ENCODE measurements around the gene COG1.

The COG1 gene

DNA sequence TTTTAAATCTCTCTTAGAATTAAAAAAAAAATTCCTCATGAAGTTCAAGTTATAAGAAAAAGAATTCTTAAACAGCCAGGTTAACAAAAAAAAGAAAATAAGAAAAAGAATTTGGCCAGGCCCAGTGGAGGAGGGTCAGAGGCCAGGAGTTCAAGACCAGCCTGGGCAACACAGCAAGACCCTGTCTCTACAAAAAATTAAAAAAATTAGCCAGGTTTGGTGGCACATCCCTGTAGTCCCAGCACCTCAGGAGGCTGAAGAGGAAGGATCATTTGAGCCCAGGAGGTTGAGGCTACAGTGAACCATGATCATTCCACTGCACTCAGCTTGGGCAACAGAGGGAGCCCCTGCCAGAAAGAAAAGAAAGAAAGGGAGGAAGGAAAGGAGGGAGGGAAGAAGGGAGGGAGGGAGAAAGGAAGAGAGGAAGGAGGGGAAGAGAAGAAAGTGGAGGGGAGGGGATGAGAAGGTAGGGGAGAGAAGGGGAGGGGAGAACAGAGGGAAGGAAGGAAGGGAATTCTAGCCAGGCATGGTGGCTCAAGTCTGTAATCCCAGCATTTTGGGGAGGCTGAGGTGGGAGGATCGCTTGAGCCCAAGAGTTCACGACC is 30.9 kb downstream of the COG1 start:
- no peak overlapping the region for H3K9ac ChIP-seq (ENCODE audit: low read depth, low read length)
- no peak for TF ChIP-seq EZH2 (IDR thresholded peaks at IDR 0.05; ENCODE audit: borderline replicate concordance, low read depth, low read length, severe bottlenecking)
- TF ChIP-seq, protein P1, sequence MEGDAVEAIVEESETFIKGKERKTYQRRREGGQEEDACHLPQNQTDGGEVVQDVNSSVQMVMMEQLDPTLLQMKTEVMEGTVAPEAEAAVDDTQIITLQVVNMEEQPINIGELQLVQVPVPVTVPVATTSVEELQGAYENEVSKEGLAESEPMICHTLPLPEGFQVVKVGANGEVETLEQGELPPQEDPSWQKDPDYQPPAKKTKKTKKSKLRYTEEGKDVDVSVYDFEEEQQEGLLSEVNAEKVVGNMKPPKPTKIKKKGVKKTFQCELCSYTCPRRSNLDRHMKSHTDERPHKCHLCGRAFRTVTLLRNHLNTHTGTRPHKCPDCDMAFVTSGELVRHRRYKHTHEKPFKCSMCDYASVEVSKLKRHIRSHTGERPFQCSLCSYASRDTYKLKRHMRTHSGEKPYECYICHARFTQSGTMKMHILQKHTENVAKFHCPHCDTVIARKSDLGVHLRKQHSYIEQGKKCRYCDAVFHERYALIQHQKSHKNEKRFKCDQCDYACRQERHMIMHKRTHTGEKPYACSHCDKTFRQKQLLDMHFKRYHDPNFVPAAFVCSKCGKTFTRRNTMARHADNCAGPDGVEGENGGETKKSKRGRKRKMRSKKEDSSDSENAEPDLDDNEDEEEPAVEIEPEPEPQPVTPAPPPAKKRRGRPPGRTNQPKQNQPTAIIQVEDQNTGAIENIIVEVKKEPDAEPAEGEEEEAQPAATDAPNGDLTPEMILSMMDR (IDR thresholded peaks at IDR 0.05; ENCODE audit: borderline replicate concordance, extremely low read depth, low read length, poor library complexity, severe bottlenecking): no peak
- ATAC-seq (ENCODE audit: insufficient read depth, low read depth) (no peak), DNase-seq (no peak)
- H3K79me2 ChIP-seq (ENCODE audit: insufficient read depth, low read length): peaks cover 72% of the 10 kb centered on the region
- no peaks in the 10 kb centered on the region for H3K27me3 ChIP-seq (ENCODE audit: insufficient read depth, low read length, poor library complexity)
- H3K9me3 ChIP-seq (ENCODE audit: insufficient read depth, low read length, severe bottlenecking): no peaks in the 10 kb centered on the region
- H3K4me2 ChIP-seq (ENCODE audit: insufficient read depth, low read length): no peak overlapping the region
- no peak overlapping the region for H3K4me3 ChIP-seq (ENCODE audit: low read depth in 1 of 2, low read length in 2 of 2)
- peaks cover 30% of the 10 kb centered on the region; the same call in 1 of the 2 replicates for H4K20me1 ChIP-seq (ENCODE audit: insufficient read depth, low read length)
- H3K27ac ChIP-seq (ENCODE audit: low read length): no peak overlapping the region
- no peak overlapping the region for H2AFZ ChIP-seq (ENCODE audit: low read depth, low read length)
- H3K4me1 ChIP-seq (ENCODE audit: insufficient read depth, low read length): peaks cover 2% of the 10 kb centered on the region; the same call in 1 of the 2 replicates
- H3K36me3 ChIP-seq (ENCODE audit: insufficient read depth, low read length): peaks cover 24% of the 10 kb centered on the region

DNA sequence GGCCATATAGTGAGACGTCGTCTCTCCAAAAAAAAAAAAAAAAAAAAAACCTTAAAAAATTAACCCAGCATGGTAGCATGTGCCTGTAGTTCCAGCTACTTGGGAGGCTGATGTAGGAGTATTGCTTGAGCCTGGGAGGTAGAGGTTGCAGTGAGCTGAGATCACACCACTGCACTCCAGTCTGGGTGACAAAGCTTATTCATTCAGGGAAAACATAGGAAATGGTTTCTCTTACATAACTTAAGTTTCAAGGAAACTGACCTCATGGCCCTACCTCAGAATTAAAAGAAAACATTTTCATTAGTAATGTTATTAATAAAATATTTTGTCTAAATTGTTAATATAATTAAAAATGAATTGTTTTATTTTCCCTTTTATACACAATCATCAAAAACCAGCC is 31.4 kb downstream of the COG1 start:
- Histone ChIP-seq H3K36me3 (ENCODE audit: insufficient read depth, low read length) (peaks cover 24% of the 10 kb centered on the region), H3K4me3 (ENCODE audit: low read depth in 1 of 2, low read length in 2 of 2) (no peak overlapping the region), H3K4me1 (ENCODE audit: insufficient read depth, low read length) (peaks cover 7% of the 10 kb centered on the region; the same call in 1 of the 2 replicates), H3K9me3 (ENCODE audit: insufficient read depth, low read length, severe bottlenecking) (no peaks in the 10 kb centered on the region), H3K27me3 (ENCODE audit: insufficient read depth, low read length, poor library complexity) (no peaks in the 10 kb centered on the region), H2AFZ (ENCODE audit: low read depth, low read length) (no peak overlapping the region), H3K79me2 (ENCODE audit: insufficient read depth, low read length) (peaks cover 78% of the 10 kb centered on the region), H3K4me2 (ENCODE audit: insufficient read depth, low read length) (no peak overlapping the region), H3K27ac (ENCODE audit: low read length) (no peak overlapping the region), H4K20me1 (ENCODE audit: insufficient read depth, low read length) (peaks cover 36% of the 10 kb centered on the region; the same call in 1 of the 2 replicates), H3K9ac (ENCODE audit: low read depth, low read length) (no peak overlapping the region)
- ATAC-seq (ENCODE audit: insufficient read depth, low read depth) (no peak), DNase-seq (no peak)
- TF ChIP-seq, protein P1 (IDR thresholded peaks at IDR 0.05; ENCODE audit: borderline replicate concordance, extremely low read depth, low read length, poor library complexity, severe bottlenecking): no peak
- TF ChIP-seq EZH2 (IDR thresholded peaks at IDR 0.05; ENCODE audit: borderline replicate concordance, low read depth, low read length, severe bottlenecking): no peak

DNA sequence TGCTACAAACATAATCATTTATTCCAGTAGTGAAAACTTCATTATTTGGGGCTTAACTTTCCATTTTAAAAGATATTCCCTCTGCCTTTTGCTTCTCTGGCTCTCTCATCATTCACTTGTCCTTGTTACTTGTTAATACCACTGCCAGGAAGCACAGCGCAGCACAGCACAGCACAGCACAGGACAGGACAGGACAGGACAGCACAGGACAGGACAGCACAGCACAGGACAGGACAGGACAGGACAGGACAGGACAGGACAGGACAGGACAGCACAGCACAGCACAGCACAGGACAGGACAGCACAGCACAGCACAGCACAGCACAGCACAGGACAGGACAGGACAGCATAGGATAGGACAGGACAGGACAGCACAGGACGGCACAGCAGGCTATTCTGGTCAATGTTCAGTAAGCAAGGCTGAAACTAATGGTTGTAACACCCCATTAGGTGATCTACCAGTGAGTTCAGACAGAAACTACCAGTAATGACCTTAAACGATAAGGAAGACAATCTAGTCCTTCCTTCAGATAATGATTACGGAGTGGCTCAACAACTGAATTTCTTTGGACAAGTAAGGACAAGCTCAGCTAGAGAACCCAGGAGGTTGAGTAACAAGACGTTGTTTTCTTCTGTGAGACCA is 31.9 kb downstream of the COG1 start:
- Histone ChIP-seq H3K79me2 (ENCODE audit: insufficient read depth, low read length) (peaks cover 80% of the 10 kb centered on the region), H3K4me2 (ENCODE audit: insufficient read depth, low read length) (no peak overlapping the region), H3K36me3 (ENCODE audit: insufficient read depth, low read length) (peaks cover 24% of the 10 kb centered on the region), H3K27ac (ENCODE audit: low read length) (peak overlapping the region; percentile 32; the same call in 1 of the 2 replicates), H3K4me3 (ENCODE audit: low read depth in 1 of 2, low read length in 2 of 2) (no peak overlapping the region), H4K20me1 (ENCODE audit: insufficient read depth, low read length) (peaks cover 38% of the 10 kb centered on the region; the same call in 1 of the 2 replicates), H3K9ac (ENCODE audit: low read depth, low read length) (no peak overlapping the region), H2AFZ (ENCODE audit: low read depth, low read length) (no peak overlapping the region), H3K9me3 (ENCODE audit: insufficient read depth, low read length, severe bottlenecking) (no peaks in the 10 kb centered on the region), H3K4me1 (ENCODE audit: insufficient read depth, low read length) (peaks cover 11% of the 10 kb centered on the region; the same call in 1 of the 2 replicates), H3K27me3 (ENCODE audit: insufficient read depth, low read length, poor library complexity) (no peaks in the 10 kb centered on the region)
- DNase-seq (no peak), ATAC-seq (ENCODE audit: insufficient read depth, low read depth) (no peak)
- TF ChIP-seq EZH2 (IDR thresholded peaks at IDR 0.05; ENCODE audit: borderline replicate concordance, low read depth, low read length, severe bottlenecking): no peak
- TF ChIP-seq, protein P1 (IDR thresholded peaks at IDR 0.05; ENCODE audit: borderline replicate concordance, extremely low read depth, low read length, poor library complexity, severe bottlenecking): no peak

Data from DND-41 (cell line).